SU-DHL-6 (cell line): ENCODE results near the gene MFAP5.

ENCODE experiments used
- H2AFZ ChIP-seq: fragments of 200-600 bp; sonication (generic); 2 replicates; pipeline ENCODE4 v1.6.1; 2014; ENCODE audit warnings: low read depth, mild to moderate bottlenecking, moderate library complexity, mixed read lengths, antibody characterized with exemption, low read length; ENCODE audit not compliant: severe bottlenecking
- H3F3A ChIP-seq: fragments of 200-600 bp; shearing (Covaris generic); 2 replicates; pipeline ENCODE4 v1.6.0; 2016; ENCODE audit warnings: antibody characterized with exemption, mild to moderate bottlenecking; ENCODE audit not compliant: insufficient read depth
- H3K27ac ChIP-seq: fragments of 200-600 bp; sonication (generic); 2 replicates; pipeline ENCODE4 v1.5.1; 2016; ENCODE audit warnings: low read depth, mild to moderate bottlenecking, low read length, moderate library complexity, mixed read lengths
- H3K27me3 ChIP-seq: fragments of 200-600 bp; sonication (generic), shearing (Covaris generic); 2 replicates; pipeline ENCODE4 v1.6.0; 2014; ENCODE audit warnings: mild to moderate bottlenecking, low read length
- H3K36me3 ChIP-seq: fragments of 200-600 bp; sonication (generic); 2 replicates; pipeline ENCODE4 v1.6.1; 2014; ENCODE audit warnings: mild to moderate bottlenecking, low read length, mixed read lengths
- H3K4me2 ChIP-seq: fragments of 300-600, 200-600 bp; shearing (Covaris generic), sonication (generic); 2 replicates; pipeline ENCODE4 v1.6.0; 2014; ENCODE audit warnings: low read length, low read depth, mild to moderate bottlenecking; ENCODE audit not compliant: poor library complexity, severe bottlenecking
- H3K4me3 ChIP-seq: fragments of 200-600 bp; sonication (generic); 2 replicates; pipeline ENCODE4 v1.5.1; 2014; ENCODE audit warnings: antibody characterized with exemption, low read length, mild to moderate bottlenecking, mixed read lengths; ENCODE audit not compliant: insufficient read depth, poor library complexity, severe bottlenecking
- H3K79me2 ChIP-seq: fragments of 200-600 bp; sonication (generic); 2 replicates; pipeline ENCODE4 v1.6.1; 2014; ENCODE audit warnings: mild to moderate bottlenecking, low read length, moderate library complexity; ENCODE audit not compliant: insufficient read depth
- H3K9ac ChIP-seq: fragments of 200-600 bp; sonication (generic); 2 replicates; pipeline ENCODE4 v1.7.0; 2014; ENCODE audit warnings: mild to moderate bottlenecking, low read length
- H3K9me2 ChIP-seq: fragments of 200-600 bp; sonication (generic); replicated peaks from 2 replicates; pipeline ENCODE4 v1.6.1; 2014; ENCODE audit warnings: low read length; ENCODE audit not compliant: insufficient read depth
- H3K9me3 ChIP-seq: fragments of 200-600 bp; sonication (generic); 2 replicates; pipeline ENCODE4 v1.6.1; 2014; ENCODE audit warnings: low read length, mixed read lengths; ENCODE audit not compliant: insufficient read depth
- H4K20me1 ChIP-seq: fragments of 200-600 bp; sonication (generic); 2 replicates; pipeline ENCODE4 v1.6.1; 2014; ENCODE audit warnings: low read depth, mild to moderate bottlenecking, antibody characterized with exemption, low read length, moderate library complexity, mixed read lengths
- EZH2phosphoT487 ChIP-seq: fragments of 200-600 bp; sonication (generic), shearing (Covaris generic); conservative IDR thresholded peaks from 2 replicates; pipeline ENCODE4 v1.6.1; 2018; ENCODE audit warnings: mild to moderate bottlenecking, antibody characterized with exemption, low read length, moderate library complexity, mixed read lengths
- TF ChIP-seq, protein P1 (sequence below): fragments of 200-600 bp; sonication (generic); IDR thresholded peaks from one replicate; pipeline ENCODE4 v1.5.1; 2017; ENCODE audit warnings: antibody characterized with exemption, mild to moderate bottlenecking, low read length, moderate library complexity; ENCODE audit not compliant: insufficient read depth, poor library complexity, severe bottlenecking

Gene MFAP5, protein sequence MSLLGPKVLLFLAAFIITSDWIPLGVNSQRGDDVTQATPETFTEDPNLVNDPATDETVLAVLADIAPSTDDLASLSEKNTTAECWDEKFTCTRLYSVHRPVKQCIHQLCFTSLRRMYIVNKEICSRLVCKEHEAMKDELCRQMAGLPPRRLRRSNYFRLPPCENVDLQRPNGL

DNA sequence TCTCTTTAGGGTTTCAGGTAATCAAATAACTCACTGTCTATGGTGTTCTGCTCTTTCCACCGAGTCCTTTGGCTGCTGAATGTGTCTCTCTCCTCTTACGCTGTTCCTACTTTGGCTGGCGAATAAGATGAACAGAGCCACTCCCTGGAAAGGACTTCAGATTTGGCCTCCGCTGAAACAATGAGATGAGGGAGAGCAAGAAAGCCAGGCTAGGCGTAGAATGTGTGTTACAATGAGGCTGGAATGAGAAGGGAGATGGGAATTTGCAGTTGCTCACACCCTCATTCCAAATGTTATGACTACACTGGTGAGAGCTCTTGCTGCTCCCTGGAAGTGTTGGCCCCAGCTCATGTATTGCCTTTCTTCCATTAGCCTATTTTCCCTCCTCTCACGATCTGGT, at the start of gene MFAP5:
TSS of gene MFAP5 (minus strand) at position 234 of the 400 bp plus-strand sequence. CDS start 722 bp downstream, outside the sequence.
- no peak within 1 kb of the TSS for H3K9ac ChIP-seq

DNA sequence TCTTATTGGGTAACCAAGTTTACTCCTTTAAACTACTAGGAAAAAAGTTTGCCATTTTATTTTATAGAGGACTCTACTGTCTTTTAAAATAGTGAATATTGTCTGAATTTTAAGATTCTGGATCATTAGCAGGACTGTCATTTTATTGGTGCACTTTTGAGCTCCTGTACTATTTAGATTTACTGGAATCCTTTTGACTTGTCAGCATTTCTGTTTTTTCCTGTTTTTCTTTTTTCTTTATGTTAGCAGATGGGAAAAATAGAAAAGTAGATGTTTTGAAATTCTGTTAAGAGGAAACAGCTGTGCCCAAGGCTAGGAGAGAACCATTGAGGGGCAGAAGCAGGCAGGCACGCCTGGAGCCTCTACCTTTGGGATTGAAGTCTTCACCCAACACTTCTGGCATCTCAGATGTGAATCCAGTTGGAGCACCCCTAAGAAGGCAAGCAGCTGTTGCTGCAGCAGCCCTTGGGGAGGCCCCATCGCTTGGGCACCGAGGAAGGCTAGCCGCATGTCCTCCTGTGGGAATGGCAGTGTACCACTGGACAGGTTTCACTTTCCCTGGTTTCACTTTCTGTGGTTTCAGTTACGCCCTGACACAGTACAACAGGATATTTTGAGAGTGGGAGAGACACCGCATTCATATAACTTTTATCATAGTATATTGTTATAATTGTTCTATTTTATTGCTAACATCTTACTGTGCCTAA, 46.7 kb upstream of the MFAP5 start:
- H3K79me2 ChIP-seq, result no peaks in the 10 kb centered on the region
- H3F3A ChIP-seq, result no peaks in the 10 kb centered on the region
- H3K9me2 ChIP-seq, result no peaks in the 10 kb centered on the region
- no peak overlapping the region for H3K4me2 ChIP-seq
- H3K9me3 ChIP-seq, result no peaks in the 10 kb centered on the region
- H4K20me1 ChIP-seq, result no peaks in the 10 kb centered on the region
- no peak overlapping the region for H3K27ac ChIP-seq
- no peaks in the 10 kb centered on the region for H3K36me3 ChIP-seq
- no peaks in the 10 kb centered on the region for H3K27me3 ChIP-seq
- TF ChIP-seq, protein P1, sequence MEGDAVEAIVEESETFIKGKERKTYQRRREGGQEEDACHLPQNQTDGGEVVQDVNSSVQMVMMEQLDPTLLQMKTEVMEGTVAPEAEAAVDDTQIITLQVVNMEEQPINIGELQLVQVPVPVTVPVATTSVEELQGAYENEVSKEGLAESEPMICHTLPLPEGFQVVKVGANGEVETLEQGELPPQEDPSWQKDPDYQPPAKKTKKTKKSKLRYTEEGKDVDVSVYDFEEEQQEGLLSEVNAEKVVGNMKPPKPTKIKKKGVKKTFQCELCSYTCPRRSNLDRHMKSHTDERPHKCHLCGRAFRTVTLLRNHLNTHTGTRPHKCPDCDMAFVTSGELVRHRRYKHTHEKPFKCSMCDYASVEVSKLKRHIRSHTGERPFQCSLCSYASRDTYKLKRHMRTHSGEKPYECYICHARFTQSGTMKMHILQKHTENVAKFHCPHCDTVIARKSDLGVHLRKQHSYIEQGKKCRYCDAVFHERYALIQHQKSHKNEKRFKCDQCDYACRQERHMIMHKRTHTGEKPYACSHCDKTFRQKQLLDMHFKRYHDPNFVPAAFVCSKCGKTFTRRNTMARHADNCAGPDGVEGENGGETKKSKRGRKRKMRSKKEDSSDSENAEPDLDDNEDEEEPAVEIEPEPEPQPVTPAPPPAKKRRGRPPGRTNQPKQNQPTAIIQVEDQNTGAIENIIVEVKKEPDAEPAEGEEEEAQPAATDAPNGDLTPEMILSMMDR, result no peak
- TF ChIP-seq EZH2phosphoT487, result no peak
- no peak overlapping the region for H3K9ac ChIP-seq
- no peak overlapping the region for H3K4me3 ChIP-seq
- H2AFZ ChIP-seq, result no peak overlapping the region

More for the DNA sequence above, at the start of gene MFAP5:
- H3K27ac ChIP-seq, result no peak within 1 kb of the TSS
- H3K9me3 ChIP-seq, result no peaks in the 10 kb centered on the region
- no peak within 1 kb of the TSS for H3K4me3 ChIP-seq
- no peaks in the 10 kb centered on the region for H3K9me2 ChIP-seq
- H3K4me2 ChIP-seq, result no peak within 1 kb of the TSS
- no peaks in the 10 kb centered on the region for H3K79me2 ChIP-seq
- no peaks in the 10 kb centered on the region for H3K27me3 ChIP-seq
- no peaks in the 10 kb centered on the region for H3K36me3 ChIP-seq
- no peak for TF ChIP-seq EZH2phosphoT487
- TF ChIP-seq, protein P1, result no peak
- no peaks in the 10 kb centered on the region for H3F3A ChIP-seq
- no peaks in the 10 kb centered on the region for H4K20me1 ChIP-seq
- no peak within 1 kb of the TSS for H2AFZ ChIP-seq

DNA sequence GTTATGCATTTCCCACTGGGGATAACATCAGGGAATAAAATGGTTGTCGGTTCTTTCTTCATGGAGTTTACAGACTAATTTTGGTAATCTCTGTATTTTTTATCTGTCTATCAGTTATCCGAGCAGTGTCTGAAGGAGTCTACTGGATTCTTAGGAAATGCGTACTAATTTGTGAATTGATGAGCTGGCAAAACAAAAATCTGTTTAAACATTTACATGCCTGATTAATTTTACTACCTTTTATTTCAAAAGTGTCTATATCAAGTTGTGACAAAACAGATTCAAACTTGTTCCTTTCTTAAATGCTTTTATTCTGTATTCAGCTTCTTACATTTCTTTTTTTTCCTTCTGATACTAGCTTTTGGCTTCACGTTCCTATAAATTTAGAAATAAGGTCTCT, 39.5 kb upstream of the MFAP5 start:
- no peak overlapping the region for H3K27ac ChIP-seq
- H3K27me3 ChIP-seq, result no peaks in the 10 kb centered on the region
- no peaks in the 10 kb centered on the region for H3K9me2 ChIP-seq
- 0 out of 2 replicates have a peak, but pooled peaks cover 3% of the 10 kb centered on the region for H3K79me2 ChIP-seq
- no peak overlapping the region for H2AFZ ChIP-seq
- no peaks in the 10 kb centered on the region for H3K36me3 ChIP-seq
- TF ChIP-seq, protein P1, result no peak
- TF ChIP-seq EZH2phosphoT487, result no peak
- H4K20me1 ChIP-seq, result no peaks in the 10 kb centered on the region
- H3K9me3 ChIP-seq, result no peaks in the 10 kb centered on the region
- no peak overlapping the region for H3K4me3 ChIP-seq
- H3K9ac ChIP-seq, result no peak overlapping the region
- no peaks in the 10 kb centered on the region for H3F3A ChIP-seq
- H3K4me2 ChIP-seq, result no peak overlapping the region
